ENCODE measurements around the gene AP1M2.
A peak's percentile ranks its signal among the peaks of the same experiment; 100 is the strongest.

Gene AP1M2

GRCh38 chr19:10565028-10565566 is 22.0 kb downstream of the AP1M2 start:
- TF ChIP-seq, protein P1, sequence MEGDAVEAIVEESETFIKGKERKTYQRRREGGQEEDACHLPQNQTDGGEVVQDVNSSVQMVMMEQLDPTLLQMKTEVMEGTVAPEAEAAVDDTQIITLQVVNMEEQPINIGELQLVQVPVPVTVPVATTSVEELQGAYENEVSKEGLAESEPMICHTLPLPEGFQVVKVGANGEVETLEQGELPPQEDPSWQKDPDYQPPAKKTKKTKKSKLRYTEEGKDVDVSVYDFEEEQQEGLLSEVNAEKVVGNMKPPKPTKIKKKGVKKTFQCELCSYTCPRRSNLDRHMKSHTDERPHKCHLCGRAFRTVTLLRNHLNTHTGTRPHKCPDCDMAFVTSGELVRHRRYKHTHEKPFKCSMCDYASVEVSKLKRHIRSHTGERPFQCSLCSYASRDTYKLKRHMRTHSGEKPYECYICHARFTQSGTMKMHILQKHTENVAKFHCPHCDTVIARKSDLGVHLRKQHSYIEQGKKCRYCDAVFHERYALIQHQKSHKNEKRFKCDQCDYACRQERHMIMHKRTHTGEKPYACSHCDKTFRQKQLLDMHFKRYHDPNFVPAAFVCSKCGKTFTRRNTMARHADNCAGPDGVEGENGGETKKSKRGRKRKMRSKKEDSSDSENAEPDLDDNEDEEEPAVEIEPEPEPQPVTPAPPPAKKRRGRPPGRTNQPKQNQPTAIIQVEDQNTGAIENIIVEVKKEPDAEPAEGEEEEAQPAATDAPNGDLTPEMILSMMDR (IDR thresholded peaks at IDR 0.05; ENCODE audit: insufficient read depth, low read length, poor library complexity, severe bottlenecking), result peak; percentile 37
- TF ChIP-seq EZH2phosphoT487 (conservative IDR thresholded peaks at IDR 0.05; ENCODE audit: low read length), result no peak
- Histone ChIP-seq H3K36me3 (ENCODE audit: low read length) (no peaks in the 10 kb centered on the region), H3K4me3 (ENCODE audit: insufficient read depth, low read length, poor library complexity, severe bottlenecking) (peak overlapping the region; percentile 72), H3K9ac (ENCODE audit: low read length) (peak overlapping the region; percentile 90), H3K9me3 (ENCODE audit: insufficient read depth, low read length) (no peaks in the 10 kb centered on the region), H3K4me2 (ENCODE audit: low read depth, low read length, poor library complexity, severe bottlenecking) (peak overlapping the region; percentile 89), H3K27me3 (ENCODE audit: low read length) (no peaks in the 10 kb centered on the region), H3K27ac (ENCODE audit: low read depth, low read length) (peak overlapping the region; percentile 75), H3F3A (ENCODE audit: insufficient read depth) (peaks cover 19% of the 10 kb centered on the region), H2AFZ (ENCODE audit: low read depth, low read length, severe bottlenecking) (peak overlapping the region; percentile 28), H3K79me2 (ENCODE audit: insufficient read depth, low read length) (peaks cover 14% of the 10 kb centered on the region), H3K9me2 (replicated peaks; ENCODE audit: insufficient read depth, low read length) (no peaks in the 10 kb centered on the region), H4K20me1 (ENCODE audit: low read depth, low read length) (no peaks in the 10 kb centered on the region)

DNA sequence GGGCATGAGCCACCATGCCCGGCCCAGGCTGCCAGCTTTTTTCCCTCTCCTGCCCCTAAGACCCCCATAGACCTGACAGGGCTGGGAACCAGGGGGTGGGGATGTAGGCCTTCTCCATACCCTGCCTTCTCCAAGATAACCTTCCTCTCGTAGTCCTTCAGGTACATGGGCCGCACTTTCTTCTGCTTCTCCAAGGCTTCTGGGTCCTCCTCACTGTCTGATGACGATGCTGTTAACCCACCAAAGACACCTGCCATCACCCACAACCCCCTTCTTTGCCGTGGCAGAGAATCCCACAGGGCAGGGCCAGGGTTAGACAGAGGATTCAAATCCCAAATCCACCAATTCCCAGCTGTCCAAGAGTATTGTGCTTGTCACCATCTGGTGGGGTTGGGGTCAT is 24.5 kb downstream of the AP1M2 start:
- H3K36me3 ChIP-seq (ENCODE audit: low read length), result no peaks in the 10 kb centered on the region
- no peak overlapping the region for H3K9ac ChIP-seq (ENCODE audit: low read length)

GRCh38 chr19:10560154-10560553 is 27.0 kb downstream of the AP1M2 start:
- H3K27me3 ChIP-seq (ENCODE audit: low read length), result no peaks in the 10 kb centered on the region
- H3K4me2 ChIP-seq (ENCODE audit: low read depth, low read length, poor library complexity, severe bottlenecking), result no peak overlapping the region
- TF ChIP-seq EZH2phosphoT487 (conservative IDR thresholded peaks at IDR 0.05; ENCODE audit: low read length), result no peak
- TF ChIP-seq, protein P1 (IDR thresholded peaks at IDR 0.05; ENCODE audit: insufficient read depth, low read length, poor library complexity, severe bottlenecking), result no peak
- H4K20me1 ChIP-seq (ENCODE audit: low read depth, low read length), result no peaks in the 10 kb centered on the region
- no peak overlapping the region for H2AFZ ChIP-seq (ENCODE audit: low read depth, low read length, severe bottlenecking)
- no peaks in the 10 kb centered on the region for H3K36me3 ChIP-seq (ENCODE audit: low read length)
- H3K4me3 ChIP-seq (ENCODE audit: insufficient read depth, low read length, poor library complexity, severe bottlenecking), result no peak overlapping the region
- peaks cover 10% of the 10 kb centered on the region for H3K79me2 ChIP-seq (ENCODE audit: insufficient read depth, low read length)
- no peak overlapping the region for H3K9ac ChIP-seq (ENCODE audit: low read length)
- H3K9me3 ChIP-seq (ENCODE audit: insufficient read depth, low read length), result no peaks in the 10 kb centered on the region
- H3K27ac ChIP-seq (ENCODE audit: low read depth, low read length), result no peak overlapping the region
- peaks cover 9% of the 10 kb centered on the region; the same call in 1 of the 2 replicates for H3F3A ChIP-seq (ENCODE audit: insufficient read depth)
- H3K9me2 ChIP-seq (replicated peaks; ENCODE audit: insufficient read depth, low read length), result no peaks in the 10 kb centered on the region

More for the DNA sequence above, 24.5 kb downstream of the AP1M2 start:
- Histone ChIP-seq H3K4me2 (ENCODE audit: low read depth, low read length, poor library complexity, severe bottlenecking) (no peak overlapping the region), H3K27ac (ENCODE audit: low read depth, low read length) (no peak overlapping the region), H3K9me2 (replicated peaks; ENCODE audit: insufficient read depth, low read length) (no peaks in the 10 kb centered on the region), H2AFZ (ENCODE audit: low read depth, low read length, severe bottlenecking) (no peak overlapping the region), H3K9me3 (ENCODE audit: insufficient read depth, low read length) (no peaks in the 10 kb centered on the region), H3F3A (ENCODE audit: insufficient read depth) (peaks cover 14% of the 10 kb centered on the region), H3K27me3 (ENCODE audit: low read length) (no peaks in the 10 kb centered on the region), H4K20me1 (ENCODE audit: low read depth, low read length) (no peaks in the 10 kb centered on the region), H3K4me3 (ENCODE audit: insufficient read depth, low read length, poor library complexity, severe bottlenecking) (no peak overlapping the region), H3K79me2 (ENCODE audit: insufficient read depth, low read length) (peaks cover 14% of the 10 kb centered on the region)
- TF ChIP-seq EZH2phosphoT487 (conservative IDR thresholded peaks at IDR 0.05; ENCODE audit: low read length), result no peak
- TF ChIP-seq, protein P1 (IDR thresholded peaks at IDR 0.05; ENCODE audit: insufficient read depth, low read length, poor library complexity, severe bottlenecking), result no peak

All from SU-DHL-6 (cell line).